Medulla oblongata (tissue), 1 donor: Measurements from ENCODE around the gene NEK10.
"Not testable (repeated sequence)": the region's sequence is repeated elsewhere in the genome, so short reads cannot be mapped to it uniquely, and the experiment has no call there.

Experiments
- DNase-seq: peaks from one replicate; pipeline ENCODE4 v3.0.0-alpha.2; 2015; ENCODE audit errors: extremely low spot score

Gene NEK10

DNA sequence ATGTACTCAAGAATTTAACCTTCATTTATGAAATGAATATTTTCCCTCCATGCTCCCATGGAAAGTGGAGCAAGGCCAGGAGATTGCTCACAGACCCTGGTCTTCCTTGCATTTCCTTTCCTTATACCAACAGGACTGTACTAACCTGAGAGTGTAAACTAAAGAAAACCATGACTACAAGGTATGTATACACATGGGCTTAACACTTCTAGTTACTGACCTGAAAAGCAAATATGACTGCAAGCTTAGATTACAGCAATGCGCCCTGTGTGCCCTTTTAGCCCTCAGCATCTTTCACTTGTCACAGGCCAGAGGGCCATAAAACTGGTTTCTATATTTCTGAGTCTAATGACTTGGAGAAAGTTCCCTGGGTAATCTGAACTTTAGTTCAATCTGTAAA lies 52.1 kb downstream of the NEK10 start:
- no peak for DNase-seq

DNA sequence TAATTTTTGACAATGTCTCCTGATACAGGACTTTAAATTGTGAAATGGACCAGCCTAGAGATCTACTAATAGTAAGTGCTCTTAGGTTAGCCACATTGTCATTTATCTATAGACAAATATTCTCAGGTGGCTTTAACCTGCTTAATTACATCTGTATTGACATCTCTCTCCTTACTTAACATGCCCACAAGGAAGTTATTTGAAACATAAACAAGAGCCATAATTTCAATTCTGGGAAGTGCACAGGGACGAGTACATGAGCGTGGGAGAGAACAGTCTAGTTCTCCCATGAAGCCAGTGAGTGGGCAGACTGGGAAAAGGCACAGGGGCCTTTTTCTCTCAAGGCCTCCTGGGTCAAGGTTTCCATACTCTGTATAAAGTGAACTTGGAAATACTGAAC lies 54.2 kb downstream of the NEK10 start:
- no peak for DNase-seq

DNA sequence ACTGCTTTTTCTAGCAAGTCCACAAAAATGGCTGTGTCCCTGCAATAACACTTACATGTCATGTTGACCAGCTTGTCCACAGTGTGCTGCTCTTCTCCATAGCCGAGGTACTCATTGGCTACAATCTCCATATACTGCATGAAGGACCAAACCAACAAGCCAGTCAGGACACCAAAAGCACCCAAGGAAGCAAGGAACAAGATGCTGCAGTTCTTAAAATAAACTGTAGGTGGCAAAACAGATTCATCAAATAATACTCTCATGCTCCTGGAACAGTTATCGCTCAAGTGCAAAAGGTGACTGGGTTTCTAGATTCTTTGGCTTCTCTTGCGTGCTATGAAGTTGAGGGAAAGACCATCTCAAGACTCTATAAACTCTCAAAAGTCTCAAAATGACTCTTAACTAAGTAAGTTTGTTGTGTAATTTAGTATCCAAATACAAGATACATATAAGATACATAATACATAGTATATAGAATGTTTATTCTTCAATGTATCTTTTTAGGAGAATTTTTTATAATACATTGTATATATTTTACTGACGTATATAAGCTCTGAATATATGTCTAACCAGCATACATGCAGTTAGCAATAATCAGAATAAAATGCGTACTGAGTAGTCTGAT lies 57.0 kb downstream of the NEK10 start:
- peak; percentile 86 for DNase-seq

DNA sequence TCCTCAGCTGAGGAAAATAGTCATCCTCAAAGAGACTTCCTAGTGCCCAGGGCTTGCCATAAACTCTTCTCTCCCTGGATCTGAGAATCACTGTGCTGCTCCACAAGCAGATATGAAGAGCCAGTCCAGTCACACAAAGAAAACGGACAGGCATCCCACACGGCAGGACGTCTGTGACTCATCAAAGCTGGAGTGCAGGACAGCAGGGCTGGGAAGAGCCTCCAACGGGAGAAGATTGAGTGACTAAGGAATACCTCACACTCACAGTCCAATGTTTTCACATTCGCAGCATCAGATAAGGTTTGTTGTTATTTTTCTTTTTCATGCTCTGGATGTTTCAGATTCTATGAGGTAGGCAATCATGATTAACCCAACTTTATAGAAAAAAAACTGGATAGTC lies 57.8 kb downstream of the NEK10 start:
- no peak for DNase-seq

DNA sequence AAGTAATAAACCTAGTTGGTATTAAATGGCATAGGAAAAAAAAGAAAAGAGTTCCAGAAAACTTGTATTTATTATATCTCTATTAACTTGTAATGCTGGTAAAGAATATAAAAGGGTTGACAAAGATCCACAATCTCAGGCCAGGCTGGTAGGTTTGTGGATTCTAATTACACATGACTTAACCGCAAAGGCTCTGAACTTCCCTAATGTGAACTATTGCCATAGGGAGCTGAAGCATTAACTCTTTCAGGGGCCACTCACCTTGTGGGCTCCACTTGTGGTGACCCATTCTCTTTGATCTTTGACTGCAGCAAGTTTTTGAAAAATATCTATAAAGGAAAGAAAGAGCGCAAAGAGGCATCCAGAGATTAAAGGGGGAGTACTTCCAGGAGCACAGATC lies 58.5 kb downstream of the NEK10 start:
- DNase-seq, result no peak

DNA sequence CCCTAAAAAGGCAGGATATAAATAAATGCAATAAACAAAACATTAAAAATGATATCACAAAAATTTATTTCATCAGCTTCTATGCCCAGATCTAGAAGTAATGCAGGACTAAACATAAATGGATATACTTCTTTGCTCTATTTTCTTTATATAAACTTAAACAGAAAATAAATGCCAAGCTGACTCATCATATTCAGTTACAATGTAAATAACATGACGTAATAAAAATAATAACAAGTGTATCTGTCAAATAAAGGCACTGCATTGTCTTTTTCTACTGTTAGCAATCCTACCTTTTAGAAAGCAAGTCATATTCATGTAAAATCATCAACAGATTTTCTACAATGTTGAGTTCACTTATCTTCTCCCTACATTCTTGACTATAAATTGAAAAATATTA lies 61.6 kb downstream of the NEK10 start:
- no peak for DNase-seq

DNA sequence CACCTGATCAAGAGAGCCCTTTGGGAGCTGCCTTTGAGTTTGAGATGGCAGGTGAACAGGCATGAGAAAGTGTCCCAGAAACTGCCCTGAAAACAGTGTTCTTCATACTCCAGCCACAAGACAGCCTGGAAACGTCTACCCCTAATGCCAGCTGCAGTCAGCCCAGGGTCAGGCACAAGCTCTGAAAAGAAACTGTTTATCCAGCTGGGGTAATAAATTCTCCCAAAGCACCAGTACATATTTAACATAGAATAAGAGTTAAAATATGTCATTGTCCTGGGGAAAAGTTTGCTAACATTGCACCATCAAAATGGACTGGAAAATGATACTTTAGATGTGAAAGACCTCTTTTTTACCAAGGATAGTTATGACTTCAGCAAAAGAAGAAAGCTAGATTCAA lies 66.3 kb downstream of the NEK10 start:
- DNase-seq, result no peak

DNA sequence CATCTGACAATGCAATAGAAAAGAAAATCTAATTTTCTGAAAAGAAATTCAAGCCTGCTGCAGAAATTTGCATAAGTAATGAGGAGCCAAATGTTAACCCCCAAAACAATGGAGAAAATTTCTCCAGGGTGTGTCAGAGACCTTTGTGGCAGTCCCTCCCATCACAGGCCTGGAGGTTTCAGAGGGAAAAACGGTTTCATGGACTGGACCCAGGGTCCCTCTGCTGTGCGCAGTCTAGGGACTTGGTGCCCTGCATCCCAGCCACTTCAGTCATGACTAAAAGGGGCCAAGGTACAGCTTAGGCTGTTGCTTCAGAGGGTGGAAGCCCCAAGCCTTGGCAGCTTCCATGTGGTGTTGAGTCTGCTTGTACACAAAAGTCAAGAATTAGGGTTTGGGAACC lies 70.2 kb downstream of the NEK10 start:
- not testable (repeated sequence) for DNase-seq

DNA sequence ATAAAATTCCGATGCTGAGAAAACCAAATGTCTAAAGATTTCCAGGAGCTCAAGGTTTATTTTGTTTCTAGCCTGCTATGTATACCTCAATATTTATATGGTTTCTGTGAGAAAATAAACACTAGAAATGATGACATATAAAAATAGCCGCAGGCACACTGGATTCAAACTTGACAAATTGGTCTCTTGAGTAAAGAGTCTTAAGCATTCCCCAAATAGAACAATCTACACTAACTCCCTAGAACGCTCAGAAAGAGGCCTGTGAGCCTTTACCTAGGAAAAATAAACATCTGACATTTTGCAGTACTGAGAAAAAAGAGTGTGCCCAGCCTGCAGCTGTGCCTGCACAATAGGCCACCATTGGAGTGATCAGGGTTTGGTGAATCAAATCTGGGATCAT lies 75.2 kb downstream of the NEK10 start:
- DNase-seq, result no peak

DNA sequence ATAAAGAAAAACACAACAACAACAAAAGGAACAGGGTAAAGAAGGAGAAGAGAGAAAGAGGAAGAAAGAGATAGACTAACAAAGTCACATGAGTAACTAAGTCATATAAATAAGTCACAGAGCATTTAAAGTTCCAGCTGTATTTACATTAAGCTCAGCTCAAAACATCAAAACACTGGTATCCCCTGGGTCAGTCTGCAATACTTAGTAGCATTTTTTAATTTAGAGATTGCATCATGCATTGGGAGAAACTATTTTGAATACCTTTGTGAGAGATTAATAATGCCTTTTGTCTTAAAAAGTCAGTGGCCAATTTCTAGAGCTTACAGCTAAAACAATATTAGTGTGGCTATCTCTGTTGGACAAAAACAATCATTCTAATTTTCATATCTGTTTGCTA lies 78.4 kb downstream of the NEK10 start:
- no peak for DNase-seq

DNA sequence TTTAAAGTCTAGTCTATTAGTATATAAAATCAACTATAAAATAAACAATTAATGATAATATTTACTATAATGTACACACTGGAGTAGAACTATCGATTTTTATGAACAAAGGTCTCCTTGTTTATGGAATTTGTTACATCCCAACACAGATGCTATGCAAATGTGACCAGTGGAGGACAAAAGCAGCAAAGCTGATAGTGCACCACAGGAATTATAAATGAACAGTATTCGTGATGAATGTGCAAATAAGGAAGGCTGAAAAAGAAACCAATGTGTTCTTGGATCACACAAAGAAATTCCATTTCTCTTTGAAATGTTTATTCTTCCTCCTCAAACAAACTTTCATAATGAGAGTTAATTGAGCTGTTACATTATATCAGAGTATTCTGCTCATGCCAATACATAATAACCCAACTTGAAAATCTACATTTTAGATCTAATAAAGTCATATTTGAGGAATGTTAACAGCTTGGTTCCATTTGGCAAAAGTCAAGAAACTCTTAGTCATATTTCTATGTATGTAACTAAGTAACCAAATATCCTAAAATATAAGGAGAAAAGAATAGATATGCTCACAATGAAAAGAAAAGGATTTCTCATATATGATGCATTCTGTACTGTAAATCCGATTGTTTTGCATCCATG lies 79.3 kb downstream of the NEK10 start:
- DNase-seq, result no peak

DNA sequence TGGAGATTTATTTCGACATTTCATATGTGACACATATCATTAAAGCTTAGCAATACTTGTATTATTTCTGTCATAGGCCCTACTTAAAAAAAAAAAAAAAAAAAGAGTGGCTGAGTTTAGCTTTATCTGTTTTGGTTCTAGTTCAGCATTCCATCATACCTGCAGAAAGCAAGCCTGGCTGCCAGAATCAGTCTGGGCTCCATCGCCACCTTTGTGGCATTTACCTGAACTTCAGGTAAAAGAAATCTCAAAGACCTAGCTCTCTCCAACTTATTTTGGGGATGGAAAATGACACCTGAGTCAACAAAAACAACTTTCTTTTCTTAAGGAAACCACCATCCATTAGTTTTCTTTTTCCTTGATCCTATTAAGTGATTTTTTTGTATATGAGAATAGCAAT lies 82.1 kb downstream of the NEK10 start:
- no peak for DNase-seq

DNA sequence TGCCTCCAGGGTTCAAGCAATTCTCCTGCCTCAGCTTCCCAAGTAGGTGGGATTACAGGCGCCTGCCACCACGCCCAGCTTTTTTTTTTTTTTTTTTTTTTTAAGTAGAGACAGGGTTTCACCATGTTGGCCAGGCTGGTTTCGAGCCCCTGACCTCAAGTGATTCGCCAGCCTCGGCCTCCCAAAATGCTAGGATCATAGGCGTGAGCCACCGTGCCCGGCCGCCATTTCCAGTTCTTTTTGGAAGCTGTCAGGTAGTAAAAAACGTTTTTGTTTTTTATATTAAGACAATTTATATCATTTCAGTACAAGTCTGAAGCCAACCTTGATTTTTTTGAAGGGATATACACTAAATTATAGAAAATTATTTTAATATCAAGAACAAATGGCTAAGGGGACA lies 82.7 kb downstream of the NEK10 start:
- not testable (repeated sequence) for DNase-seq

DNA sequence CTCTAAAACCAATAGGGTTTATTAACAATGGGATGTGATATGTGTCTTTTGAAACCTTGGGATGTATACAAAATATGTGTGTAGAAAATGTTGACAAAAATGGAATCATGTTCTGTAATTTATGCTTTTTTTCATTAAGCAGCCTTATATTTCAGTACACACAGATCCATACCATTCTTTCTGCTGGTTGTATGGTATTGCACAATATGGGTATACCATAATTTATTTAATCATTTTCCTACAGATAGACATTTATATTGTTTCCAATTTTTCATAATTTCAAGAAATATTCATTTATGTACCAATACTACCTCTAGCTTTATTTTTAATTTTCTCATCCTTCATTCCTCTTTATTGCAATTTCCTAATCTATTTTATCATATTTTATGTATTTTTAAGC lies 83.5 kb downstream of the NEK10 start:
- DNase-seq, result no peak

DNA sequence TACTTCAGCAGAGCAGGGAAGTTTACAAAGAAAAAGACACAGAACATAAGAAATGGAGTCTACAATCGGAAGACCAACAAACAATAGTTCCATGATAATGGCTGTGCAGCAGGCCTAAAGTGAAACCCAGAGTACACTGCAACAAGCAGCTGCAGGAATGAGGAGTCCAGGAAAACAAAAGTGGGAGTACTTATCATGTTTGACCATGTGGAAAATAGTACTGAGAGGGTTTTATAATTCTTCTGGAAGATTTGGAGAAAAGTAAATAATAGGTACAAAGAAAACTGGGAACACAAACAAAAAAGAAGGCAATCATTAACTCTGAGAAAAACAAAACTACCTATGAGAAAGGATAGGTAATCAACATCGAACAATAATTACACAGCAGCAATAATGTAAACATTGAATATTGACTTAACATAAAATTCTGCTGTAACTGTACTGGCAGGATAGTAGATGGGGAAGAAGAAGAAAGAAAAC lies 87.5 kb downstream of the NEK10 start:
- no peak for DNase-seq

DNA sequence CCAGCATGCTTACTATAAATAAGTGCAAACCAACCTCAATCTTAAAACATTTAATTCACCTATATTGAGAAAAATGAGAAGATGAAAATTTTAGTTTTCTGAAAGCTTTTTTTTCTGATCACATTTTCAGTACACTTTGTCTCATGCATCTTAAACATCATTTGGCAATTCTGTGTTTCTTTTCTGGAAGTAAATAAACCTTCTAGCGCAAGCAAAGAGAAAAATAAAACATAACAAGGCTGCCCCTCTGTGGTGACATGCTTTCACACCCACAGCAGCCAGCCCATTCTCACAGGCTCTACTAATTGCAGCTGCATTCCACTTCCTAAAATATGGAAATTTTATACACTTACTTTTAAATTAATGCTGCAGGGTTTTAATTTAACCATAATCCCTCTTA lies 90.1 kb downstream of the NEK10 start:
- DNase-seq, result peak; percentile 45

DNA sequence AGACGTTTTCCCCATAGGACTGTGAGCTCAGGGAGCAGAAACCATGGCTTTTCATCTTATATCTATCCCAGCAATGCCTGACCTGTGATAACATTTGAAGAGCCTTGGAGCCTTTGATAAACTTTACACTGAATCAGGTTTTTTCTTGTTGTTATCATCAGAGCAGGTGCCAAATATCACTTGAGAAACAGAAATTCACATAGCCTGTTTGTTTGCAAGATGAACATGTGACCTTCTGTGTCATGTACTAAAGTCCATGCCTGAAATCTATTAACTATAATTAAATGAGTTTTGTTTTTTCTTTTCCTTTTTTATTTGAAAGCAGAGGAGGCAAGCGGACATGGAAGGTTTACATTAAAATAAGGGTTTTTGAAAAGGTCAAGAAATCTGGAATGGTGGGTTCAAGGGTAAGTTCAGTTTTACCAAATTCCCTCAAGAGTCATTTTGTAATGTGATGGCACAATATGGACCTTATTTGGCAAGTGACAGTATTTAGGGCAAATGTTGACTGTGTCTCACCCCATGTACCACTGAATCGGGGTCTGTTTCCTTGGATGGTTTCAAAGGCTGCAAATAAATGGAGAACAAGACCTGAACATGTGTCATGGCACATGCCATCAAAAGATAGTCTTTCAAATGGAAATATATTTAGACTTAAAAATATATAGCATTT lies 90.7 kb downstream of the NEK10 start:
- no peak for DNase-seq

DNA sequence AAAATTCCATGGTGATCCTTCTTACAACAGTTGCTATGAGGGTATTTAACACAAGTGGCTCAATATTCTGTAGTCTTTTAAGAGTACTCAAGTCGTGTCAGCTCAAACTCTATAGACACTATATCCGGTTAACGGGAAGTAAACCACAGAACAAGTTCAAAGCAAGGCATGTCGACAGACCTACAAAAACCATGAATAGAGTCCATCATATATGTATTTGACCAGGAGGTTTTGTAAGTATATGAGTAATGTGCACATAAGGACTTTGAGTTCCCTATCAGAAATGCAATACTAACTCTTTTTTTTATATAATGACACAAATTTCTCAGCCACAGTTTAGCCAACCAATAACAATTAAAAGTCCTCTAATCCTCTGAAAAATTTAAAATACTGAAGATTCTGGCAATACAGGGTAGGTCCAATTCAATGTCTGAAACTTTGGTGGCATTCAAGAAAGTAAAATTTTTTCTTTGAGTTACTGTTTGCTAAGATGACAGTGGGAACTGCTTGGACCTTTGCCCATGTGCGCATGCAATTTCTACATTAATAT lies 93.7 kb downstream of the NEK10 start:
- DNase-seq, result no peak

DNA sequence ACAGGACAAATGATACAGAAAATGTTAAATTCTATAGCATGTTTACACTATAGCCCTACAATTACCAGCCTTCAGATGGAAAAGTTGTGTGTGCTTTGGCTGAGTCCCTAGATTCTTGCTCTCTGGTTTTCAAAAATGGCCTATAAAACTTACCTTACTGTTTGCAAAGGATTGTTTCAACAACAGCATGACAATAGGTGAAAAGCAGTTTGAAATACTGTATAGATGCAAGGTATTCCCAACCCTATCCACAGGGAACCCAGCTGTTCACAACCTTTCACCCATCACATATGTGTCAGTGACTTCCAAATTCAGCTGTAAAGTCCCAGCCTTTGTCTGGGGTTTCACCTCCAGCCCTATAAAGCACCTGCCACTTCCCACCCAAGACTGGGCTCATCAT lies 97.3 kb downstream of the NEK10 start:
- DNase-seq, result no peak

DNA sequence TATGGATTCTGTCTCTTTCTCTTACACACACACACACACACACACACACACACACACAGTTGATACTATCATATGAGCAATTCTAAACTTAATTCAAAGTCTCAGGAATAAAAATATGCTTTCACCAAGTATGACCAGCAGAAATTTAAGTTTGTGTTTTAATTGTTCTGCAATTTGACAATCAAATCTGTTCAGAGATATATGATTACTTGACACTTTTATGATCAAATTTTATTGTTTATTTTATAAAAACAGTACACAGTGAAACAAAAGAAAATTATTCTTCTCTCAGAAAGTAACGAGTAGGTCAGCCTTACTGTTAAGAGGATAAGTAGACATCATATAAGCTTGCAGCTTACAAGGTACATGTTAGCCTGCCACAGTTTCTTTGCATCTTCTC lies 114.3 kb downstream of the NEK10 start:
- no peak for DNase-seq

DNA sequence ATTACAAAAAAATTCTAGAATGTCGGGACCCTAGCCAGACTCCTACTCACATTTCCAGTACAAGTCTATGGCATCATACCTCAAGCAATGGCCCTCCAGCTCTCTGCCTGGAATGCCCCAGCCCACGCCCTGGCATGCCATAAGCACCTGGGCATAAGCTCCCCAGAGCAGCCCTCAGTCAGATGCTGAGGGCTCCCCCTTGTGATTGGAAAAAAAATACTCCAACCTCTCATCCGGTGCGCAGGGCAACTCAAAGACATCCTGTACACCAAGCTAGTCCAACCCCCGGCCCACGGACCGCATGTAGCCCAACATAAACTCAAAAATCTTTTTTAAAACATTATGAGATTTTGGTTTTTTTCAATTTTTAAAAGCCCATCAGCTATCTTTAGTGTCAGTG lies 115.4 kb downstream of the NEK10 start:
- peak; percentile 37 for DNase-seq

DNA sequence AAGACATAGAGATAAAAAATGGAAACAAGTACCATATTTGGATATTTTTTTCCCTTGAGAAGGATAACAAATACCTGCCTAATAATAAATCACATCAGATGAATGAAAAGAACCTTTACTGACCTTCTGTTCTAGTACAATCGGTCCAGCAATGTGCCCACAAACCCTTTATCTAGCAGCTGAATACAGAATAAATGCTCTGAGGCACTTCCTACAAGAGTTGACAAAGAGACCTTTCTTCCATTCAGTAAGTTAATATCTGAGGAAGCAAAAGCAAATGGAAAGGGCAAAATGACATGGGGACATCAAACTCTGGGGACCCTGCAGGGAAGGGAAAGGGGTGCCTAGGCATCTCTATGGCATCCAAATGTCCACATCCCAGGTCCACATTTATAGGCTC lies 115.8 kb downstream of the NEK10 start:
- peak; percentile 33 for DNase-seq

DNA sequence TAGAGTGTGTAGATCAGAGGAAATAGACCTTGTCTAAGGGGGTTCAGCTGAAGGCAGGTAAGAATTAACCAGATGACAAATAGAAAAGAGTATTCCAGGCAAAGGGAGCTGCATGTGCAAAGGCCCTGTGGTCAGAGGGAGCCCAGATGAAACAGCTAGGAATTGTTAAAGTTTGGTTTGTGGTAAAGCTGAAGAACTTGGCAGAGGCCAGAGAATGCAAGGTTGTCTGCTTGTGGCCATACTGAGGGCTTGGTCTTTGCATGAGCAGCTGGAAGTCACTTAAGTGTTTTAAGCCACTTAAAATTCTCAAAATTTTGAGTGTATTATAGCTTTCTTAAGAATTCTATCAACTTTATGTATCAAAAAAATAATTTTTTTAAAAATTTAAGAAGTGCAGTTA lies 116.5 kb downstream of the NEK10 start:
- no peak for DNase-seq
